Mucosa of descending colon (tissue), 3 donors: ENCODE data around the gene TRIM26. TPM values are rescaled to one million over a fixed set of nuclear protein-coding genes. Genes with fewer than 3 reads are reported as not detected.
"Not testable (repeated sequence)": the region's sequence is repeated elsewhere in the genome, so short reads cannot be mapped to it uniquely, and the experiment has no call there.

Experiments
- ATAC-seq: fragments of 200-7000 bp; cut with Tn5 transposase; one replicate; pipeline ENCODE4 v1.9.1; 2020; ENCODE audit warnings: mild to moderate bottlenecking, moderate library complexity
- DNase-seq, 3 donors: peaks; one replicate each; pipeline ENCODE4 v3.0.0-alpha.2; 2020
- H3K36me3 ChIP-seq: fragments of 200-600 bp; one replicate; pipeline ENCODE4 v1.8.0; 2021; ENCODE audit warnings: low read depth, mild to moderate bottlenecking
- H3K4me1 ChIP-seq: fragments of 200-600 bp; one replicate; pipeline ENCODE4 v1.8.0; 2021; ENCODE audit warnings: low read depth, mild to moderate bottlenecking
- H3K4me3 ChIP-seq: fragments of 200-600 bp; one replicate; pipeline ENCODE4 v1.8.0; 2021; ENCODE audit warnings: mild to moderate bottlenecking
- H3K9me3 ChIP-seq: fragments of 200-600 bp; one replicate; pipeline ENCODE4 v1.8.0; 2021; ENCODE audit warnings: mild to moderate bottlenecking
- CTCF ChIP-seq: fragments of 200-600 bp; IDR thresholded peaks from one replicate; pipeline ENCODE4 v1.8.0; 2022; ENCODE audit warnings: antibody characterized with exemption, mild to moderate bottlenecking
- intact Hi-C, 2 donors: fragments of 100-400 bp; cut with DNase I in 1 of 2; cut with micrococcal nuclease in 1 of 2; formaldehyde crosslinking; loops; one replicate each; pipeline versions ENCODE4 v1.11.0 to v1.11.1; 2022; cut with DNase I, micrococcal nuclease
- total RNA-seq, 3 donors: library from RNA; stranded (reverse); fragmentation: NEBNext Ultra II Directional in 2 of 3; extraction: Animal tissue kit (Norgen Biotek cat#: 25700) in 2 of 3; gene quantifications; one replicate each; pipeline versions ENCODE4 v1.2.1 to v1.2.4, GENCODE V29; 2021 to 2023
- donor health status: DM: no; HTN: no; CAD: no; lungs with moderate emphysema.
- donor health status: DM: no; HTN: no; CAD: no.
- donor health status: DM: no; HTN: yes; CAD: no.

Gene TRIM26
- total RNA-seq, 3 donors from 2014 or later, result 52.6 to 58.1 (median 53.0) TPM

DNA sequence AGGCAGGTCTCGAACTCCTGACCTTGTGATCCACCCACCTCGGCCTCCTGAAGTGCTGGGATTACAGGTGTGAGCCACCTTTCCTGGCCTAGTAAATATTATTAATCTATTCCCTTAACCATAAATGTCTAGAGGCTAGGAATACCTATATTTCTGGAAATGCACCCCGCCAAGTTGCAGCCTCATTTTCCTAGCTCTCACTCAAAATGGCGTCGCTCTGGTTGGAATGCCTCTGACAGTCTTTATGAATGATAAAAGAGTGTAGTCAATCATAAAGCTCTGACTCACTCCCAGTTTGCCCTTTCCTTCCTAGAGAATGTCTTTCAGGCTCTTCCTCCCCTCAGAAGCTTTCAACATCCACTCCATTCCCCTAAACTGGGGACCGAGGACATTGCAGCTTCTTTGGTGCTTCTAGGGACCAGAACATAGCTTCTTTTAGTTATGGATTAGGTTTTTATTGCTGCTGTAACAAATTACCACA, 14.1 kb upstream of the TRIM26 start:
- H3K9me3 ChIP-seq, result peaks cover 8% of the 10 kb centered on the region
- intact Hi-C loops, result no loop called here

DNA sequence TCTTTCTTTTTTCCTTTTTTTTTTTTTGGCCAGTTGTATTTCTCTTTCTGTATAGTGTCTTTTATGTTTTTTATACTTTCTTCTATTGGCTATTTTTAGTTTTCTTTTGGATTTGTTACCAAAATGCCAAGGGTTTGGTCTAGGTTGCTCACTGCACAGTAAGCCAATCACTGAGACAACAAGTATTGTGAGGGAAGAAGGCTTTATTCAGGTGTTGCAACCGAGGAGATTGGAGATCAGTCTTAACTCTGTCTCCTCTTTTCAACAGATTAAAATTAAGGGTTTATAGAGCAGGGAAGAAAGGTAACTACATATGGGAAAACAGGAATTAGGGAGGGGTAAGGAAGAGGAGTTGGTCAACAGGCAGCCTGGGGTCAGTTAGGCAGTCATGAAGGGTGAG, 10.1 kb upstream of the TRIM26 start:
- intact Hi-C loops, result no loop called here
- ATAC-seq, result no peak
- H3K4me3 ChIP-seq, result no peak overlapping the region
- no peaks in the 10 kb centered on the region for H3K36me3 ChIP-seq
- DNase-seq, result no peak
- no peaks in the 10 kb centered on the region for H3K4me1 ChIP-seq
- peaks cover 8% of the 10 kb centered on the region for H3K9me3 ChIP-seq
- TF ChIP-seq CTCF, result no peak

More for the DNA sequence above, 14.1 kb upstream of the TRIM26 start:
- DNase-seq (no peak), ATAC-seq (no peak)
- TF ChIP-seq CTCF, result no peak
- H3K36me3 ChIP-seq, result no peaks in the 10 kb centered on the region
- no peak overlapping the region for H3K4me3 ChIP-seq
- no peaks in the 10 kb centered on the region for H3K4me1 ChIP-seq

- intact Hi-C loops, H3K4me1 ChIP-seq: not testable (repeated sequence)
Observed at GRCh38 chr6:30221956-30222355, 8.8 kb upstream of the TRIM26 start.

GRCh38 chr6:30221395-30221794, 8.2 kb upstream of the TRIM26 start:
- H3K4me1 ChIP-seq, H3K36me3 ChIP-seq, H3K9me3 ChIP-seq, DNase-seq, ATAC-seq, H3K4me3 ChIP-seq, intact Hi-C loops: not testable (repeated sequence)

More at GRCh38 chr6:30221956-30222355, 8.8 kb upstream of the TRIM26 start:
- not testable (repeated sequence) for H3K9me3 ChIP-seq, H3K4me3 ChIP-seq, H3K36me3 ChIP-seq, ATAC-seq, DNase-seq

- Histone ChIP-seq H3K36me3 (no peaks in the 10 kb centered on the region), H3K9me3 (peaks cover 8% of the 10 kb centered on the region), H3K4me3 (no peak overlapping the region), H3K4me1 (no peaks in the 10 kb centered on the region)
- ATAC-seq, result peak; percentile 91
- DNase-seq, result peak in 2 of 3 donors; percentile 41 to 85
- intact Hi-C loops, result loop anchor here in 1 of 2 donors (10.0 kb wide), 1 partner anchor 176 kb away; no protein-coding TSS in a partner anchor
- TF ChIP-seq CTCF, result peak; percentile 67
Observed at GRCh38 chr6:30219244-30219643, 6.0 kb upstream of the TRIM26 start.

- Histone ChIP-seq H3K4me1 (peaks cover 11% of the 10 kb centered on the region), H3K9me3 (no peaks in the 10 kb centered on the region), H3K4me3 (no peak overlapping the region), H3K36me3 (no peaks in the 10 kb centered on the region)
- no peak for ATAC-seq
- no peak for DNase-seq
- no peak for TF ChIP-seq CTCF
- intact Hi-C loops, result loop anchor here in 1 of 2 donors (10.0 kb wide), 1 partner anchor 179 kb away; no protein-coding TSS in a partner anchor
Observed at GRCh38 chr6:30216096-30216495, 2.9 kb upstream of the TRIM26 start.

DNA sequence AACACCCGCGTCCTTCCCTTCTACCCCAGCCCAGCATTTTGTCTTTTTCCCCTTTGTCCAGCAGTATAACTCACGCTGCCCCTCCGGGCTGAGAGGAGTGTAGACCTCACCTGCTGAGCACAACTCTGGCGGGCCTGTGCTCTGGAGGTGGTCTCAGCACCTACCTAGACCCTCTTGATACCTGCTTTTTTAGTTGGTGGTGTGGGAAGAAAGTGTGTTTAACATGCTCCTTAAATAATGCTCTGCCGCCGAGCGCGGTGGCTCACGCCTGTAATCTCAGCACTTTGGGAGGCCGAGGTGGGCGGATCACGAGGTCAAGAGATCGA, 1.4 kb upstream of the TRIM26 start:
- ATAC-seq (no peak), DNase-seq (no peak)
- Histone ChIP-seq H3K9me3 (no peaks in the 10 kb centered on the region), H3K36me3 (no peaks in the 10 kb centered on the region), H3K4me3 (no peak overlapping the region), H3K4me1 (peaks cover 22% of the 10 kb centered on the region)
- TF ChIP-seq CTCF, result no peak
- intact Hi-C loops, result loop anchor here in 1 of 2 donors (10.0 kb wide), 1 partner anchor 180 kb away; no protein-coding TSS in a partner anchor
